ENCODE results near the gene PCP4L1.
"Not testable (repeated sequence)": the region's sequence is repeated elsewhere in the genome, so short reads cannot be mapped to it uniquely, and the experiment has no call there.

Gene PCP4L1

DNA sequence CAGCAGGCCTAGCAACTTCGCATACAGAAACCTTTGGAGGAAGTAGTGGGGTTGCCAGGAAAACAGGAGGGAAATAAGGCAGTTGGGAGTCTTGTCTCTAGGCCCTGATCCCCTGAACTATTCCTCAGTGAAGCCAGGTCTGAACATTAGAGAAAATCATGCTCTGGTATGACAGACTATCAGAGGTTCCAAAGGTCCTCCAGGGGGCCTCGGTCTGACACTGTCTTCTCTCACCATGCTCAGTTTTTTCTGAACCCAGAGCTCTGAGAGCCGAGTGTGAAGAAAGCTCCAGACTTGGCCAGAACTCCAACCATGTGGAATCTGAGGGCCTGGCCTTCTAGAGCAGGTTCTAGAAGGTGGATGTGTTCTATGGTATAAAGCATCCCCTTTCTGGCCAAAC lies 28.6 kb upstream of the PCP4L1 start:
- no peak for DNase-seq

DNA sequence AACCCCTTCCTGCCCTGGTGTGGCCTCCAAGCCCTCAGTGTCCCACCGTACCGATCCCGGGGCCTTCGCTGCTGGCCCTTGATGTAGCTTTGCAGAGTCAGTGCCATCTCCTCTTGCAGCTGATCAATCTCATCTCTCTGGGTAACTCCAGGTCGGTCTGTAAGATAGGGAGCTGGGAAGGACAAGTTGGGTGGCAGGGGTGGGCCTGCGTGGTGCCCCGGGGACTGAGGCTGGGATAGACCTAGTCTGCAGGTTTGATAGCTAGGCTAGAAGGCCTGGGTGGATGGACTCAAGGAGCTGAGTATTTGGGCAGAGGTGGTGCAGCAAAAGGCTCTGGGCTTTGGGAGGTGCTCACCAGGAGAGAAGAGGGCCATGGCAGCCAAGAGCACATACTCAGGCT lies 27.8 kb upstream of the PCP4L1 start:
- no peak for DNase-seq

- no peak for DNase-seq
Observed at GRCh38 chr1:161233102-161233501, 25.4 kb upstream of the PCP4L1 start.

DNA sequence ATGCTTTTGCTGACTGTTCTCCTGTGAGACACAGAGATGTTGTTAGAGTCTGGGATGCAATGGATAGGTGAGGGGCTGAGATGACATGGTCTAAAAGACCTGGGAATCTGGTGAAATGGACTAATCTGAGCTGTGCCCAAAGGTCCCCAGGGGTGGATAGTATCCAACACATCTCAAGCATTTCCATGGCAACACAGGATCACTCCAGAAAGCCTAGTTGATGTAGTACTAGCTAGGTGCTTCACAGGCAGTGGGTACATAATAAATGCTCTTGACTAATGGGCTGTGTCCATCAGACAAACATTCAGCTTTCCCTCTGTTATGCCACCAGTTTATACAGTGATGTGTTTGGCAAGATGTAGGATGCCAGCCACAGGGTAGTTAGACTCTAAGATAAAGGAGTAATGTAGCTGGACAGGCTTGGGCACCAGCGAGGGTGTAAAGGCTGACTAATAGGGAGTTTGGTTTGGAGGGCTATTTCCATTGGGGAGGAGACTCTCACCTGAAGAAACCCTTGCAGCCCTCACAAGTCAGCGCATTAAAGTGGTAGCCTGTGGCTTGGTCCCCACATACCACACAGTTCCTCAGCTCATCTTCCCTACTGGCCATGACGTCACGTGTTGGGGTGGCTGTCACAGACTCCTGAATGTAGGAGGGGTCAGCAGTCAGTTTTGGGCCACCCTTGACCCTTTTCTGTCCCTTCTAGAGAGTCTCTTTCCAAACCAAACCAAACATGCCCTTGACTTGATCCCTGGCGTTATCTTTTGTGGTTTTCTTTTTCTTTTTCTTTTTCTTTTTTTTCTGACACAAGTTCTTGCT lies 22.4 kb upstream of the PCP4L1 start:
- no peak for DNase-seq

DNA sequence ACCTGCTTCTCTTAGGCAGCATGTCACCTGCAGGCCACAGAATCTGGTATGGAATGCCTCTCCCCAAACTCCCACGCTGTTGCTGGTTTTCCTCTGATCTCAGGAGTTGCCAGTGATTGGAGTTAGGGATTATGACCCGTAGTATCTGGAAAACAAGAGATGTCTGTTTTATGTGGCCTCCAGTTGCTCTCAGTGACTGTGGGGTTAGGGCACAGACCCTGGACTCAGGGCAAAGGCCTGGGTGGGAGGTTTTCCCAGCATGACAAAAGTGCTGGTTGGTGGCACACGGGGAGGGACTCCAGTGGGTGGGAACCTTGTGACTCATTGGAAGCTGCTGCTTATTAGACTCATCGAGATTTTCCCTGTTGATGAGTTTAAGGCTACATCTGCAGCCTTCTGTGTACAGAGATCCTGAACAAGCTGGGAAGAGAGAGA lies 20.5 kb upstream of the PCP4L1 start, which contains the start of gene NR1I3:
TSS of gene NR1I3 (minus strand) at position 165 of the 435 bp plus-strand sequence. CDS start 1,638 bp downstream, outside the sequence.
- no peak for DNase-seq

- DNase-seq = no peak
Observed at GRCh38 chr1:161241682-161242081, 16.9 kb upstream of the PCP4L1 start.

DNA sequence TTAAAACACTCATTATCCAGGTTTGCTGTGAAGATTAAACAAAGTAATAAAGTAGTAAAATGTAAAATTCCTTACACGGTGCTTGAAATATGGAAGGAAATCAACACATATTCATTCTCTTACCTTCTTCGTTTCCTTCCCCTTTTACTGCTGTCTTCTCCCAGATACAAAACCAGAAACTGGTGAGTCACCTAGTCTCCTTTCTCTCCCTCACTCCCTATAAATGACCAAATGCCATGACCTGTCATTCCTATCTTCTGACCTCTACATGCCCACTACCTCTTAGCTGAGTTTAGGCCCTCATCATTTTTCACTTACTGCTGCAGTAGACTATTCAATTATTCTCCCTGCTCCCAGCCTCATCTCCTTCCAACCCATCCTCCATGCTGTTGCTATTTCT lies 16.2 kb upstream of the PCP4L1 start:
- no peak for DNase-seq

- no peak for DNase-seq
Observed at GRCh38 chr1:161244888-161245287, 13.7 kb upstream of the PCP4L1 start.

- DNase-seq = not testable (repeated sequence)
Observed at GRCh38 chr1:161250100-161250499, 8.4 kb upstream of the PCP4L1 start.

DNA sequence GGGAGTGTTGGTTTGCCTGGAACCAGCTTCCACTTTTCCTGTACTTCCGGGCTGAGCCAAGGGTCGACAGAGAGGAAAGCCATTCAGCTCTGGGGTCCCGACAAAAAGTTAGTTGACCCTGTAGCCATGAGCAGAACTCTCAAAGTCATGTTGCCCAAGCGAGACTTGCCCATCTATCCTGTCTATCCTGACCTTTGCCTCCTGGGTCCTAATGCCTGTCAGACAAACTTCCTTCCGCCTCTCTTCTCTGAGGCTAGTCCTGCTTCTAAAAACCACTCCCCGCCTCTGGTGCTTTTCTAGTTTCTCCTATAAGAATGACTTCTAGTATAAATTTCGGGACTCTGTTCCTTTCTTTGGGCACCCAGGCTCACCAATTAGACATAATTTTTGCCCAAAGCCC lies 7.7 kb upstream of the PCP4L1 start:
- DNase-seq = no peak

GRCh38 chr1:161251579-161251978 lies 7.0 kb upstream of the PCP4L1 start:
- DNase-seq = no peak

DNA sequence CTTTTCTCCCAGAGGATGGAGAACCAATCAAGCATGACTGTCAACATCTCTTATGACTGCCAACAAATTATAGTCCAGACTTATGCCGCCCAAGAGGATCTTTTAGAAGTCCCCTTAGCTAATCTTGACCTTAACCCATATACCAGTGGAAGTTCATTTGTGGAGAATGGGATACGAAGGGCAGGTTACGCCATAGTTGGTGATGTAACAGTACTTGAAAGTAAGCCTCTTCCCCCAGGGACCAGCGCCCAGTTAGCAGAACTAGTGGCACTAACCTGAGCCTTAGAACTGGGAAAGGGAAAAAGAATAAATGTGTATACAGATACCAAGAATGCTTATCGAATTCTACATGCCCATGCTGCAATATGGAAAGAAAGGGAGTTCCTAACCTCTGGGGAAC lies 3.2 kb upstream of the PCP4L1 start:
- DNase-seq = not testable (repeated sequence)

DNA sequence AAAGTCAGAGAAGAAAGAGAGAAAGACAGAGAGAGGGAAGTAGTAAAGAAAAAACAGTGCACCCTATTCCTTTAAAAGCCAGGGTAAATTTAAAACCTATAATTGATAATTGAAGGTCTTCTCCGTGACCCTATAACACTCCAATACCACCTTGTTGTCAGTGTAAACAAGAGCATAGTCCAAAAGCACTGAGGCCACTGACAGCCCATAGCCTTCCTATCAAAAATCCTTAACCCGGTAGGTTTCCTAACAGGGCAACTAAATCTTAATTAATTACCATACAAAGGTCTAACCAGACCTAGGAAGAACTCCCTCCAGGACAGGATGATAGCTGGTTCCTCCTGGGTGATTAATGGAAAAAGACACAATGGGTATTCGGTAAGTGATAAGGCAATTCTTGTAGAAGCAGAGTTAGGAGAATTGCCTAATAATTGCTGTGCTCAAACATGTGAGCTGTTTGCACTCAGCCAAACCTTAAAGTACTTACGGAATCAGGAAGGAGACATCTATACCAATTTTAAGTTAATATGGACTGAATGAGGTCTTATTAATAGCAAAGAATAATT lies 2.5 kb upstream of the PCP4L1 start:
- not testable (repeated sequence) for DNase-seq

DNA sequence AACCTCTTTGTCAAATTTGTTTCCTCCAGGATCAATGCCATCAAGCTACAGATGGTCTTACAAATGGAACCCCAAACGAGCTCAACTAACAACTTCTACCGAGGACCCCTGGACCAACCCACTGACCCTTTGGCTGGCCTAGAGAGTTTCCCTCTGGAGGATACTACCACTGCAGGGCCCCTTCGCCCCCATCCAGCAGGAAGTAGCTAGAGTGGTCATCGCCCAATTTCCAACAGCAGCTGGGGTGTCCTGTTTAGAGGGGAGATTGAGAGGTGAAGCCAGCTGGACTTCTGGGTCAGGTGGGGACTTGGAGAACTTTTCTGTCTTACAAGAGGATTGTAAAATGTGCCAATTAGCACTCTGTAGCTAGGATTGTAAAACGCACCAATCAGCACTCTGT lies 1.4 kb upstream of the PCP4L1 start:
- not testable (repeated sequence) for DNase-seq

- DNase-seq = no peak
Observed at GRCh38 chr1:161259345-161259702, 779 bp downstream of the PCP4L1 start.

DNA sequence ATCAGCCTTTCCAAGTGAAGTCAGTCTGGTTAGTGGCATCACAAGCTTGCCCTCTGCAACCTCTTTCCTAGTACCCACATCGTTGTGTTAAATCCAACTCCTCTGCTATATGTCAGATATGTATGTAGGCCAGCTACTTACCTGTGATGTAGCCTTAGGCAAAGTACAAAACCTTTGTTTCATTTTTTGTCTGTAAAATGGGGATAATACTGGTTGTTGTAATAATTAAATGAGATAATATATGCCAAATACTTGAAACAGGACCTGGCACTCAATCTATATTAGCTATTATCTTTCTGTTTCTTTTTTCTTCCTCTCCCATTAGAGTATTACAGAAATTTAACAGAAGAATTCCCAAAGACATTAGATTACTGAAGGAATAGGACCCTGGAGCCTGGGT lies 1.2 kb downstream of the PCP4L1 start:
- no peak for DNase-seq

GRCh38 chr1:161260376-161261260 lies 2.1 kb downstream of the PCP4L1 start:
- no peak for DNase-seq

- no peak for DNase-seq
Observed at GRCh38 chr1:161261261-161262235, 3.0 kb downstream of the PCP4L1 start.

GRCh38 chr1:161265305-161265704 lies 6.8 kb downstream of the PCP4L1 start:
- no peak for DNase-seq

- DNase-seq = no peak
Observed at GRCh38 chr1:161266202-161266601, 7.7 kb downstream of the PCP4L1 start.

DNA sequence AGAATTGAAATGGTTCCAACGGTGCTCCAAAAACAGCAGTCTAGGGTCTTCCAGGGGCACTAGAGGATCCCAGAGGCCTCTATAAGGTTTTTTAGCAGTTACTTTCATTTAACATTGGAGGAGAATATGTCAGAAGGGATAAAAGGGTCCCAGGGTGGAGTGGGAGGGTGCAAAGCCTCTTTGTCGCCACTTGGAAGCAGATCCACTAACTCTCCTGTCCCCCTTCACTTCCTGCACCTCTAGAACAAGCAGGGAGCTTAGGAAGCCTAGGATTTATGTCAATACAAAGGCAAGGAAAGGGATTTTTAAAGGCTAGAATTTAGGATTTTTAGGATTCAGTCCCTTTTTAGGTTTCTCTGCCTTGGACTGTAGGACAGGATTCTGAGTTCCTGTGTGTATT lies 8.3 kb downstream of the PCP4L1 start:
- no peak for DNase-seq

DNA sequence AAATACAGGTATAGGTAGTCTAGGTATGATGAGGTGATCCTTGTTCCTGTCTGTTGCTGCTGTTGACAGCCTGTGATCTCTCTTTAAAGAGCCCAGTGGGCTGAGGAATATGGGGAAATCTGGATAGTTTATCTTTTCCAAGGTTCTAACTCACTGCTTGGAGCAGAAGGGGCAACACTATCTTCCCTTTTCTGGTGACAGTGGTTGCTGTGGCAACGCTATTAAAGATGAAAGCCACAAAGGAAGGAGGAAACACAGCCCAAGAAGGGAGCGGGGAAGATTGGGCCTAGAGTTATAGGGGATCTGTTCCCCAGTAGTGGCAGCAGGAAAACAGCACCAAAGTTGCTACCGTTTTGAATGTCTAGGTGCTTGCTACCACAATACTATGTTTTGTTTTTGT lies 8.8 kb downstream of the PCP4L1 start:
- DNase-seq = no peak
